ENCODE measurements around the gene CEP128.

The CEP128 gene

DNA sequence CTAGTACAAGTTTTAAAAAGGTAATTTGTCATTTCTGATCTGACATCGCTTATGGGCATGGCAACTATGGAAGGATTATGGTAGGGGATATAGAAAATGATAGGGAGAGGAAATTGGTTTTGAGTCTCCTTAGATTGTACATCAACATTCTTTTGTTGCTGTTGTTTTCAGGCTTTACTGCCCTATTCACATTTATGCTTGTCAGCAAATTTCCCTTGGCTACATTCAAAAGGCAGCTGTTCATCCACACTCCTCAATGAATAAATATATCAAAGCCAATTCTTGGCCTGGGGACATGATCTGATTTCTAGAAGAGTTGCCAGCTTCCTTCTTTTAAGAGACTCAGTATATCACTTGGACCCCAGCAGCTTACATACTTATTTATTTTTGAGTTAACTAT is 283.4 kb downstream of the CEP128 start:
- no peak for DNase-seq

DNA sequence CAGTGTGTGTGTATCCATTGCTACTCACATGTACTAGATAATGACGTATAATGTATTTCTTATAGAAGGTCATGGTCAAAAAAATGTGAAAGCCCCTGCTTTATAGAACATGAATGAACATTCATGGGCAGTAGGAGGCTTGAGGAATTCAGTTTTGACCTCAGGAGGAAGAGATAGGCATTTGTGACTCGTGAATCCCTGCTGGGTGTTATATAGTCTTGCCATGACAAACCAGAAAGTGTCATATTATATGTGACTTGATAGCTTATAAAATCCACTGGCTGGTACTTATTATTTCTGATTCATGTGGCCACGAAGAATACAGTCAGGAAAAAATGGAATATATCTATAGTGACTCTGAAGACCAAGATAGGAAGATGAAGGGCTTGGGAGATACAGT is 287.6 kb downstream of the CEP128 start:
- no peak for DNase-seq

DNA sequence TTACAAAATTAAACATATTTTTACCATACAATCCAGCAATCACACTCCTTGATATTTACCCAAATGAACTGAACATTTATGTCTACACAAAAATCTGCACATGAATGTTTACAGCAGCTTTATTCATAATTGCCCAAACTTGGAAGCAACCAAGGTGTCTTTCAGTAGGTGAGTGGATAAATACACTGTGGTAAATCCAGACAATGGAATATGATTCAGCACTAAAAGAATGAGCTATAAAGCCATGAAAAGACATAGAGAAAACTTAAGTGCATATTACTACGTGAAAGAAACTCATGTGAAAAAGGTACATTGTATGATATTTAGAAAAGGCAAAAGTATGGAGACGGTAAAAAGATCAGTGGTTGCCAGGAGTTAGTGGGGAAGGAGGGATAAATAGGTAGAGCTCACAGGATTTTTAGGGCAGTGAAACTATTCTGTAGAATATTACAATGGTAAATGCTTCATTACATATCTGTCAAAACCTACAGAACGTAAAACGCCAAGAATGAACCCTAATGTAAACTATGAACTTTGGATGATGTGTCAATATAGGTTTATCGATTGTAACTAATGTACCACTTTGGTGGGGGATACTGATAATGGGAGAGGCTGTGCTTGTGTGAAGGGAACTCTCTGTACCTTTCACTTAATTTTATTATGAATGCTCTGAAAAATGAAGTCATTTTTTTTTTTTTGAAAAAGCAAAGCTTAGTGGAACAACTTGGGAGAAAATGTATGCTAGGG is 295.7 kb downstream of the CEP128 start:
- DNase-seq = no peak

DNA sequence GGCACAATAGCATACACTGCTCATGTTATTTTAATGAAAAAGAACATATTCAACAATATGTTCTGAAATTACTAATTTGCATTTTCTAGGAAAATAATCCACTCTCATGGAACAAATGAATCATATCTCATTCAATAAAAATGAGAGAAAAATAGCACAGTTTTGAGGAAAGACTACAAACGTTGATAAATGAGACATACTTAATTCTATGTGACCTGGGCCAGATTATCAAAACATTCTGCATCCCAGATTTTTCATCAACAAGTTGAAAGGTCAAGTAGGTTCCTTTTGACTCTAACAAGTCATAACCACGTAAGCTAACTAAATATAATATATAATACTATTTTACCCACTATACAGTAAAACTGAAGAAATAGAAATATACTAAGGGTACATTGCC is 296.7 kb downstream of the CEP128 start:
- DNase-seq = no peak

DNA sequence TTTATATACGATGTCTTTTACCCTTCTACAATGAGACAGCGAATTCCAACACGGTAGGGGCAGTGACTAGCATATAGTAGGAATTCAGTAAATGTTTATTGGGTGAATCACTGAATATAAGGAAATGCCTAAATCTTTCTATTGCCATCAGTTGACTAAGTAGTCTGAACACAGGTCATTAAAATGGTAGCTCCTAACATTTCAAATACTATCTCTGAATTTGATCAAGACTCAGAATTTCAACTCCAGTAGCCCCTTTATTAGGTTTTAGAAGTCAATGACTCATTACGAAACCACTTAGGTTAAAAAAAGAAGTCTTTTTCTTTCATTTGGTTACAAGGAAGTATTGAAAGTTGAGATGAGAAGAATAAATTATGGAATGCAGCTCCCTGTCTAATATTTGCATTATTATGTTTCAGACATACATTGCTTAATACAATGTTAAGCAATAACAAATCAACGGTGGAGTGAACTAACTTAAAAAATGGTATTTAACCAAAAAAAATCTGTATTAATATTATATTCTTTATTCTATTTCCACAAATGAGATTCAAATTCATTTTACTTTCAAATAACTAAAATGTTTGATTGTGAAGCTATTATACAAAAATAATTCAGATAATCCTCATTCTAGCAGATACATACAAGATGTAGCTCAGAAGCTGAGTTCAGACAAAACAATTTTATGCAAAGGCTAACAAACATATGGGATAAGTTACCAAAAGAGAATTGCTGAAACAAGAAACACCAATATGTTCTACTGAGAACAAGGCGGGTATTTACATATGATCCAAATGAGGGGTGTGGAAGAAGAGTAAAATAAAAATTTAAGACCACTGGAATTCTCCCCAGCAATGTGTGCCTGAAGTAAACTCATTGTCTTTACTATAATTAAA is 302.7 kb downstream of the CEP128 start:
- no peak for DNase-seq

DNA sequence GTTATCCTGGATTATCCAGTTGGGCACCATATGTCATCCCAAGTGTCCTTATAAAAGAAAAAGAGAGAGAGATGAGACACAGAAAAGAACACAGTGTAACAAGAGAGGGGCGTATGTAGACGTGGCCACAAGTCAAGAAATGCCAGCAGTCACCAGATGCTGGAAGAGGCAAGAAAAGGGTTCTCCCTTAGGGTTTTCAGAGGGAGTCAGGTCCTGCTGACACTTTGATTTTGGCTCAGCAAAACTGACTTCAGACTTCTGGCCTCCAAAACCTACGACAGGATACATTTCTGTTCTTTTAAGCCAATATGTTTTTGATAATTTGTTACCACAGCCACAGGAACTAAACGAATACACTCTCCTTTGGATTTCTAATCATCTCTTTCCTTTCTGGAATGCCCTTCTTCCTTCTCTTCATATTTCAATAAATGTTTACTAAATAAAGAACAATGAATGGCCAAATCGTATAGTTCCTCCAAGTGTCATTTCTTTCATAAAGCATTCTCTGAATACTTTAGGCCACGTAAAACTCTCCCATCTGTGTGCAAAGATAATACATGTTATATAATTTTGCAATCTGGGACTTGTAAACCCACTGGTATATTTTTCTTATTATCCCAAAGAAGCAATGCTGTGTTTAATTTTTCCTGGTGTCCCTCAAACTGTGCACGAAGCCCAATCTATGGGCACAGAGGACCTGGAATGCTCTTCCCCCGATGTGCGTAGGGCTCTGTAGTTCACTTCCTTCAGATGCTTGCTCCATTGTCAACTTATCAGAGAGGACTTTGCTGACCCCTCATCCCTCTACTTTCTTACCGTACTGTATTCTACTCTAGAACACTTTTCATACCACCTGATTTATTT is 303.6 kb downstream of the CEP128 start:
- DNase-seq = no peak

DNA sequence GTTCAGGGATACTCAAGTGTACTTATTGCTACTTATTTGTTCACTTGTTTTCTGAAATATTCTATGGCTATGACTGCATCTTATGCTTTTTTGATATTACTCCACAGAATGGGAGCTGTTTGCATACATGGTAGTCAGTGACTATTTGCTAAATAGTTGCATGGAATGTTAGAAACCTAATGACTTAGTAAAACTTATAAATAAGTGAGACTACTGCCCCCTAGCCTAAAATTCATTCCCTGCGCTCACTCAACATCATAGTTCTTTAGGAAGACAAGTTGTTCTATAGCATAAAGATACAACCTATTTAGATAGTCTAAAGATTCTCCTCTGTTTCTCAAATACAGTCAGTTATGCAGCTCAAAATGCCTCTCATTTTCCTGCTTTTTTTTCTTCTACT is 305.5 kb downstream of the CEP128 start:
- no peak for DNase-seq

DNA sequence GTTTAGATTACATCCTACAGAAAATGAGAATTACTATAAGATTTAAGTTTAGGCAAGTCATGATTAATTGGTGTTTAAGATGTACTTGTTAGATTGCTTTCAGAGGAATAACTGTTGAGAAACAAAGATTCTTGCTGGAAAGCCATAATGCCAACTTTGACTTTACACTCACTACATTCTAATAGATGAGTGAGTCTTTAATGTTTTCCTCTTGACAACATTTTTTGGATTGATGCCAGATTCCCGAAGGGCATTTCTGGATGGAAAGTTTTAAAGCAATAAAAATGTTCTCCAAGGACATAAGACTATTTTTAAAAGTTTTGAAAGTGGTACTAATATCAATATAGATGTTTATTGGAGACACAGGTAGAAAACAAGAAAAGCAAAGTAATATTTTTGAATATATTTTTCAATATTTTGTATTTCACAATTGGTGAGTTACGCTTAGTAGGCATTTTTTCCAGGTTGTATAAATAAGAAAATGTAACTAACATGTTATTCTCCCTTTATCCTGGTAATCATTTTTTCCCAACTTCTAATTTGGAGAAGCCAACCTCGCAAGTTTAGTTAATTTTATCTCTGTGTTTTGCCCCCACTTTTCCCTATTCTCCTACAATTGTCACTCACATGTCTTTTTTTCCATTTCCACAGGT is 307.3 kb downstream of the CEP128 start:
- no peak for DNase-seq

DNA sequence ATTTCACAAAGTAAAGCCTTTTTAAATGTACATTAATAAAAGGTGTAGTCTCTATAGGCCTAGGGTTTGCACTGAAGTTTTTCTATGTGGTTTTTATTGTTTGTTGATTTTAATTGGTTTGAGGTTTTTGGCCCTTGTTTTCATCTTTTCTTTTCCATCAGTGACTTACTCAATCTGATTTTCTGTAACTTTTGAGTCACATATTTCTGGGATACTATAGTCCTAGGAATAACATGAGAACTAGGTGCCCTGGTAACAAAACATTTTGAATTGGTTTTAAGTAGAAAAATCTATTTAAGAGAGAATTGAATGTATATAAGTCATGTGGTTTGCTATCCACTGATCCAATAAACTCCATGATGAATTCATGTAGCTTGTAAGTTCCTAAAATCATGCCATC is 311.9 kb downstream of the CEP128 start:
- no peak for DNase-seq

DNA sequence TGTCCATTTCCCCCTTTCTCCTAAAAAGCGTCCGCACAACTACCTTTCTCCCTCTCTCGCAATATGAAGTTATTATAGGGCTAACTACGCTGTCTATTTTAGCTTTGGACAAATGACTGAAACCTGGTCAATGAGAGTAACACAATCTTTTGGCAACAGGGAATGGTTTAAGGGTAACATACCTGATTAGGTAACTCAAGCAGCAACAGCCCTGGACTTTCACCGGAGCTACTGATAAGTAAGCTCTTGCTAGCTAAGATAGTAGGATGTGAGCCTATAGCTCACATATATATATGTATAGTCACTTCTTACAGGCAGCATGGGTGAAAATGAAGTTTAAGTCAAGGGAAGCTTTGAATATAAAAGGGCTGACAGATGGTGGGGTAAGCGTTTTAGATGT is 313.0 kb downstream of the CEP128 start:
- no peak for DNase-seq

DNA sequence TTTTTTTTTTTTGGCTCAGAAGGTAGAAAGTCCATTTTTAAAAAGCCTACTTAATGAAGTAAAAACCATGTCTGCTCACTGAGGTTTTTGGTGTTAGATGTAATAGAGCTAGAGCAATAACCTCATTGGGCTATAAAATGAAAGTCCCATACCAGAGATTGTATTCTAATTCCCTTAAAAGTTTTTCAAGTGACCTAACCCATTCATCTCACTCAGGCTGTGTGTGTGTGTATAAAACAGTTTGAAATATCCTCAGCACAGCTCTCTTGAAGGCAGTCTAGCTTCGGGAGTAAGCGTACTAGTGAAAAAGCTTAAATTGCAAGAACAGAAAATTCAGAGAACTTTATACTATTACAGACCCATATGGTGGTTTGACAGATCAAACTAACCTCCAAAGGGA is 313.8 kb downstream of the CEP128 start:
- no peak for DNase-seq

DNA sequence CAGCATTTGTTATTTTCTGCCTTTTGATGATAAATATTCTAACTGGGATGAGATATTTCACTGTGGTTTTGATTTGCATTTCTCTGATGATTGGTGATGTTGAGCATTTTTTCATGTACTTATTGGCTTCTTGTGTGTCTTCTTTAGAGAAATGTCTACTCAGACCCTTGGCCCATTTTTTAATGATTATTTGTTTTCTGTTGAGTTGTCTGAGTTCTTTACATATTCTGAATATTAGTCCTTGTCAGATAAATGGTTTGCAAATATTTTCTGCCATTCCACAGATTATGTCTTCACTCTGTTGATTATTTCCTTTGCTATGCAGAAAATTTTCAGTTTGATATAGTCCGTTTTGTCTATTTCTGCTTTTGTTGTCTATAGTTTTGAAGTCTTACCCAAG is 317.0 kb downstream of the CEP128 start:
- DNase-seq = no peak

DNA sequence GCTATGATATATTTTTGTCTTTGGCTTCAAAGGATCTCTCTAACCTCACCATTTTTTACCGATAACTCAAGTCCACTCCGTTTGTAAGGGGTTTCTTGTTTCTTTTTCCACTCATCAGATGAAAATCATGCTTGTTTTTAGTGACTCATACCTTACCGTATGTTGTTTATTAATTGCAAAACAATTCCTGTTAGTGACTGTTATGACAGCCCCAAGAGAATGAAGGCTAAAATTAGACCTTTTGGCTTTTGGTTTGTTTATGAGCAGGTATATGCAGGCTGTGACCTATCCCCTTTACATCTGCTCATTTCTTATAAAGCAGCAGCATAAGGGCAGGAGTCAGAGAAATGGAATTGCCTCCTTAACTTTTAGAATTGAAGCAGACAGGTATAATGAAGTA is 319.8 kb downstream of the CEP128 start:
- DNase-seq = no peak

DNA sequence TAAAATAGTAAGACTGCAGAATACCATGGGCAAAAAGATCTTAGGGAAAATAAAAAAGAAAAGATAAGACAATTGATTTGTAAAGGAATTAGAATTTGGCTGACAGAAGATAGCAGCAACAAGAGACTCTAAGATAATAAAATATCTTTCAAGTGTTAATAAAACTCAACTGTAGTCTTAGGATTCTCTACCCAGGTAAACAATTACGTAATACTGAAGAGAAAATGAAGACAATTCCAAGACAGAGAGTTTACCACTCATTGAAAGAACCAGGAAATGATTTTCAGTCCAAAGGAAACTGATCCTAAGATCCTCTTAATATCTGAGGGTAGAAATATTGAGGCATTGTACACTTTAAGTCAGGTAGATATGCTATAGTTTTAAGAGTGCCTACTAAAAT is 321.1 kb downstream of the CEP128 start:
- no peak for DNase-seq

DNA sequence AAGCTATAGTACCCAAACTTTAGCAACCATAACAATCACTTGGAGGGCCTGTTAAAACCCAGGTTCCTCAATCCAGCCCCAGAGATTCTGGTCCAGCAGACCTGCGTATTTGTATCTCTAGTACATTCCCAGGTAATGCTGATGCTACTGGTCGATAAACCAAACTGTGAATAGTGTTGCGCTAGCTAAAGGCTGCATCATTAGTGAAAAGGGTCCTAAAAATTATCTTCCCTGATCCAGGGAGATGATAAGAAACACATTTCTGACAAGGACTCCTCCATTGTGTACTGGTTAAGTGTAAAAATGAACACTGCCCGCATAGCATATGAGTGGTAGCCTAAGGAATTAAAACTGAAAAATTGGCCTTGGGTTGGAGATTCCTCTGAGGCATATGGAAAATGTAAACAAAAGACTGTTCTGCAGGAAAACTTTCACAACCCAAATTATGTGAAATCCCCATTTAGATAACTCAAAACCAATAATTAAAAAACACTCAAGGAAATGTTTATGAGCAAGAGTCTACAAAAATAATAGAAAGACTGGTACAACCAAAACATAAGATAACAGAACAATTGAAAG is 322.7 kb downstream of the CEP128 start:
- DNase-seq = no peak

DNA sequence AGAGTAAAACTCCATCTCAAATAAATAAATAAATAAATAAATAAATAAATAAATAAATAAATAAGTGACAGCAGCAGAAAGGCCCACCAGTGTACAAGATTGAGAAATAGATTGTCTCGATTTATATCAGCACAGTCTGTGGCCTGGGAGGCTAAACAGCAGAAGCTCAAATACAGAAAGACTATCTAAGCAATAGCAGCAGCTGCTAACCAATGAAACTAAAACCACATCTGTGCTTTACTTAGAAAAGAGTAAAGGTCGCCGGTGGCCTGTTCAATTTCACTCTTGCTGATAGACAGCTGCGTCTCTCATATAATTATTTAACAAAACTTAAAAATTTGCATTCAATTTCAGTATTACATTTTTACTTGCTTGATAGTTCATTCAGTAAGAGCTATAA is 325.7 kb downstream of the CEP128 start:
- DNase-seq = no peak

DNA sequence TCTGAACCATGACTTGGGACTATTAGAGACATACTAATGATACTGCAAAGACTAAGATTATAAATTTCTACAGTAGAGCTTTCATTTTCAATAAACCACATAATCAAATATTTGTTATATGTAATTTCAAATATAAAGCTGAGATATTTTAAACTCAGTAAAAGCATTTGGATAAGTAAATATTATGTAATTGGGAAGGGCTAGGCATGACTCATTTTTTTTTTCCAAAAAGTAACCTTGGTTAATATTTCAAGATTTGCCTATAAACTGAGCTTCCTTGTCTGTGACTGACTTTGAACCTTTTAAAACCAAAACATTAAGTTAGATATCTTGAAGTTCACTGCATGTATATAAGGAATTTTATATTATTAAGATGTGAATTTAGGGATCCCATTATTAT is 332.5 kb downstream of the CEP128 start:
- DNase-seq = no peak

DNA sequence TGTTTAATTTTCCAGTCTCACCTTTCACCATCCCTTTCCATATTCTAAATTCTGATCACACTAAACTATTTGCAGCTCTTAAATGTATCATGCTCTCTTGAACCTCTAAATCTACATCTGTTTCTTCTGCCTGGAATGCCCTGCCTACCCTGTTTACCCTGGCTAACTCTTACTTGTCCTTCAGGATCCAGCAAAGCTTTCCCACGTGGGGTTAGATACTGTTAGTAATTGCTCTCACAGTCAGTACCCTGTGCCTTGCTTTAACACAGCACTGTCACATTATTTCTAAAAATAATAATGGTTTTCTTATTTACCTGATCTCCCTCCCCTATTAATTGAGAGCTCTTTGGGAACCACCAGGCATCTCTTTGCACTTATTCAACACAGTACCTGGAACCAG is 333.0 kb downstream of the CEP128 start:
- no peak for DNase-seq

DNA sequence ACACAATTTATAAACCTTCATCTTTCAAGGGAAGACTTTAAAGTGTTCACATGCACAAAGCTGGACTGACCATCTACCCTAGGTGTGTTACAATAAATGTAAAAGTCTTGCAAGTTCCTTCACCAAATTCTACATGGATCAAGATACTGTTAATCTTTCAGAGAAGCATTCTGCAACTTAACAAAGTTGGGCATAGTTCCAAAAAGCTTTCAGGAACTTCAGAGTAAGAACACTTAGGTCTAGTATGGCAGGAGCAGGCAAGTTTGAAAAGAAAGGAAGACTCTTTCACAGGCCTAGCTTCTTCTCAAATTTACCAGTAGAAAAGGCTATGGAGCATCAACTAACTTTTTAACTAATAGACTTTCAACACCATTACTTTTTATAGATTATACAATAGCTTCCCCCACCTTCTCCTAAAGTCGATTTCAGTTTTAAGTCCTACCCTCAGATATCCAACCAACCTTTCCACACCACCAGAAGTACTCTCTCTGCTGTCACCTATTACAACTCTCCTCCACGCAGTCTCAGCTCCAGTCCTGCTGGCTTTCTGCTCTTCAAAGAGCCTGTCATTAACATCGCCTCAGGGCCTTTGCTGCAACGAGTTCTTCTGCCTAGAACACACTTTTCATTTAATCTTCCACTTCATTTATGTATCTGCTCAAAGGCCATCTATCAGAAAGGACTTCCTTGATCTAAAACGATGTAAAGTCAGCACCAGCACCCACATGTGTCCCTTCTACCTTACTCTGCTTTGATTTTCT is 333.9 kb downstream of the CEP128 start:
- no peak for DNase-seq

DNA sequence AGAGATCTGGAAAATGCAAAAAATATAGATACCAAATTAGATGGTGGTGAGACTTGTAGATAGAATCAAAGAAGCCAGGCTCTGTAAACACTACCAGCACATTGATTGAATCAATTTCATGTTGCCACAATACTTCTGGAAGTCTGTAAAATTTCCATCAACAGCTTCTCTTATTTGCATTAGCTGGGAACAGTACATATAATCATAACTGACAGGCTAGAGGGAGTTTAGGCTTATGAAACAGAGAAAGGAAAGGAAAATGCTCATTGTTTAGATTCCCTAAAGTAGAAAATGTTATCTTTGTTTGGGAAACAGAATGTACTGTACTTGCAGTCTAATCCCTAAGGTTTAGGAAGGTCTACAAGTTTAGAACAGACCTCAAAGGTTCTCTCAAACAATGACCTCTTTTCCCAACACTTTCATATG is 335.2 kb downstream of the CEP128 start:
- DNase-seq = no peak

DNA sequence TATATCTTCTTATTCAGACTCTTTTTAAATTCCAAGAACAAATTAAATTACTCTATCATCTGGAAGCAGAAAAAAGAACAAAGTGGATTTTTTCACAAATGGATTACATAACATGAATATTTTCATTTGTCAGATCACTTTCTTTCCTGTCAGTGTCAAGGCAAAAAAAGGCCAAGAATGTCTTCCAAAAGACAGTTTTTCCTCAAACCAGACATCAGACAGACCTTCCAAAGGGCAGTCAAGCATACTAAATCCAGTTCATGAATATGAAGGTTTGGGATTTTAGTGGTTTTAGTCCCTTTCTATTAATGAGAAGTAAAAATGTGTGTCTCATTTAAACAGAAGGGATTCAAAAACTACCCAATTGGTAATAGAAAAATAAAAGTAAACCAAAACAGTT is 336.0 kb downstream of the CEP128 start:
- DNase-seq = no peak

DNA sequence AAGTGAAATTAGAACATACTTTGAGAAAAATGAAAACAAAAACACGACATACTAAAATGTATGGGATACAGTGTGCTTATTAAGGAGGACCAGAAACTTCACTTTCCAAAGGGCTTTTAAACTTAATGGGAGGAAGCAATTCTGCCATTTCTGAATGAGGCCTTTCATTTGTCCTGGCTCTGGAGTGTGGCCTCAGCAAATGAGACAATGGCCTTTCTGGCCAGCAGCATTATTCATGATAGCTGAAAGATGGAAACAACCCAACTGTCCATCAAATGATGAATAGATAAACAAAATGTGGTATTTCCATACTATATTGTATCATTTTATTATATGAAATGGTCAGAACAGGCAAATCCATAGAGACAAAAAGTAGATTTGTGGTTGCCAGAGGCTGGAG is 338.6 kb downstream of the CEP128 start:
- DNase-seq = no peak

Measured in cortex of kidney (tissue), 1 donor.